ENCODE results near the gene GPS1. TPM values are rescaled to one million over a fixed set of nuclear protein-coding genes. Genes with fewer than 3 reads are reported as not detected.

The GPS1 gene
- total RNA-seq, 2 donors from 2014 or later = 112 to 114 TPM

DNA sequence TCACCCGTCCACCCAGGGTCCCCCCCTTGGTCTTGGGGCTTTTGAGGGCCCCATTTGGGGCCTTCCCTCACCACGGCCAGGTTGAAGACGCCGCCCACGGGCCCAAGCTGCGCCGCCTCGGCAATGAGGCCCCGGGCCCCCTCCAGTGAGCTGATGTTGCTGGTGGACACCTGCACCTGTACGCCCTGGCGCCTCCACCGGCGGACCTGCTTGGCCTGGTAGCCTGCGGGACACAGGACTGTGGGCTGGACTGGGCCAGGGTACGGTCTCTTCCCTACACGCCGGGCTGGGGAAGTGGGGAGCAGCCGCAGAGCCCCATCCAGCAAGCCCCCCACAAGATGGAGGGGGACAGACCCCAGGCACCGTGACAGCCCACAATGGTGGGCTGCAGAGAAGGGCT lies 30.8 kb downstream of the GPS1 start:
- no peaks in the 10 kb centered on the region for H3K36me3 Mint-ChIP-seq
- ATAC-seq (no peak), DNase-seq (ENCODE audit: low spot score) (no peak)
- H3K27me3 Mint-ChIP-seq = no peaks in the 10 kb centered on the region
- no peaks in the 10 kb centered on the region for H3K4me1 Mint-ChIP-seq (ENCODE audit: low read depth in 2 of 2)
- H3K27ac Mint-ChIP-seq = no peak overlapping the region
- H3K4me3 Mint-ChIP-seq = no peak overlapping the region
- H3K9me3 Mint-ChIP-seq = no peaks in the 10 kb centered on the region

DNA sequence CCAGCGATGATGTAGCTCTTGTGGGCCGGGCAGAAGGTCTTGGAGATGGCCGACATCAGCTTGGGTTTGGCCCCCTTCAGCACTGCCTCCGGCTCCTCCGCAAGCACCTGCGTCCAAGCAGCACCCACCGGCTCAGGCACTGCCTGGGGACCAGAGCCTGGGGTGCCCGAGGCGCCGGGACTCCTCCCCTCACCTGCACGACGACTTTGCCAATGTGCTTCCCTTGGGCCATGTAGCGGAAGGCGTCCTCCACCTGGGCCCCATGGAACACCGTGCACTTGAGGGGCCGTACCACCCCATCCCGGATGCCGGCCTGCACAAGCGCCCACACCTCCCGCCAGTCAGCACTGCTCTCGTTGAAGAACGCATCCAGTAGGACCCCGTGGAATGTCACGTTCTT lies 31.3 kb downstream of the GPS1 start:
- Mint-ChIP-seq H3K27me3 (no peaks in the 10 kb centered on the region), H3K4me3 (no peak overlapping the region), H3K27ac (no peak overlapping the region), H3K9me3 (no peaks in the 10 kb centered on the region), H3K36me3 (no peaks in the 10 kb centered on the region), H3K4me1 (ENCODE audit: low read depth in 2 of 2) (no peaks in the 10 kb centered on the region)
- ATAC-seq = no peak
- DNase-seq (ENCODE audit: low spot score) = no peak

DNA sequence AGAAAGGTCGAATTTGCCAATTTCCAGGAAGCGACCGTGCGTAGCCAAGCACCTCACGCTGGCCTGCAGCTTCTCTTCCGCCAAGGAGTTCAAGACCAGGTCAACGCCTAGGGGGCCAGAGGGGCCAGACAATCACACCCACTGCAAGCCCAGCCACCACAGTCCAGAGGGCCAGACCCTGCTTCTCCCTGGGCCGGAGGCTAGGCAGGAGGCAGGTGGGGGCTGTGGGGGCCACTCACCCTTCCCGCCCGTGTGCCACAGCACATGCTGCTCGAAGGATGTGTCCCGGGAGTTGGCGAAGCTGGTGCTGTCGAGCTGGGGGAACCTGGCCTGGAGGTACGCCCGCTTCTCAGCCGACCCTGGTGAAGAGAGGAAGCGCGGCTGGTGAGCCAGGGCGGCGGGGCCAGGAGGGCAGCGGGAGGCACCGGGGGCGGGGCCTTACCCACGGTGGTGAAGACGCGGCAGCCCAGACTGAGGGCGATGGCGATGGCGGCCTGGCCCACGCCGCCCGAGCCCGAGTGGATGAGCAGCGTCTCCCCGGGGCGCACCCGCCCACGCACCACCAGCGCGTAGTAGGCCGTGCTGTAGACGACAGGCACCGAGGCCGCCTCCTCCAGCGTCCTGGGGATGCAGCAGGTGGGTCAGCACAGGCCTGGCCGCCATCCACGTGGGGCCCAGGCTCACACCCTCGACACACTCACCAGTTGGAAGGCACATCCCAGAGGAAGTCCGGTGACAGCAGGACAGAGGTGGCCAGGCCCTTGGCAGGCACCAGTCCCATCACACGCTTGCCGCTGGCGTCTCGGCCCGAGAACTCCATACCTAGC lies 32.0 kb downstream of the GPS1 start:
- Mint-ChIP-seq H3K36me3 (no peaks in the 10 kb centered on the region), H3K27ac (no peak overlapping the region), H3K27me3 (no peaks in the 10 kb centered on the region), H3K9me3 (no peaks in the 10 kb centered on the region), H3K4me1 (ENCODE audit: low read depth in 2 of 2) (no peaks in the 10 kb centered on the region), H3K4me3 (no peak overlapping the region)
- no peak for DNase-seq (ENCODE audit: low spot score)
- peak in 1 of 2 donors; percentile 1 for ATAC-seq

DNA sequence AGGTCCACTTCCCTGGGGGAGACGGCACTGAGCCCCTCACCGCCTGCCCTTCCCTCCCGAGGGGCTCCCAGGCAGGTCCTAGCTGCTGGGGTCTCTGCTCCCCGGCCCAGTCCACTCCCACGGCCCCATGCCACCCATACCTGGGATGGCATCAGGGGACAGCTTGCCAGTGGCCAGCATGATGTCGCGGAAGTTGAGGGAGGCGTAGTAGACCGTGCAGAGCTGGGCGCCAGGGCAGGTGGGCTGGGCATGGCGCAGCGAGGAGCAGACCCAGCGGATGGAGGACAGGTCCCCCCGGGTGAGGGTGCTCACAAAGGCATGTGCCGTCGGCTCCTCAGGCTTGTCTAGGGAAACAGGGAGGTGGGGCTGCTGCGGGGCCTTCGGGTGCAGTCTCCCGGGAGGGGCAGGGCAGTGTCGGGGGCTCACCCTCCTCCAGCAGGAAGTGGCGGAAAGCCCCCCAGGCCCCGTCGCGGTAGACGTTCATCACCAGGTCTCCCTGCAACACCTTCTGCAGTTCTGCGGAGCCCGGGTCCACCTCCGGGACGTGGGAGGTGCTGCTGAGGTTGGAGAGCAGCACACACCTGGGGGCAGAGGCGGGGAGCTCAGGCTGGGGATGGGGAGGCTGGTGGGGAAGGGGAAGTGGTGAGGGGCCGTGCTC lies 32.8 kb downstream of the GPS1 start:
- ATAC-seq (no peak), DNase-seq (ENCODE audit: low spot score) (no peak)
- Mint-ChIP-seq H3K36me3 (no peaks in the 10 kb centered on the region), H3K27me3 (no peaks in the 10 kb centered on the region), H3K4me1 (ENCODE audit: low read depth in 2 of 2) (no peaks in the 10 kb centered on the region), H3K4me3 (no peak overlapping the region), H3K9me3 (no peaks in the 10 kb centered on the region), H3K27ac (no peak overlapping the region)

DNA sequence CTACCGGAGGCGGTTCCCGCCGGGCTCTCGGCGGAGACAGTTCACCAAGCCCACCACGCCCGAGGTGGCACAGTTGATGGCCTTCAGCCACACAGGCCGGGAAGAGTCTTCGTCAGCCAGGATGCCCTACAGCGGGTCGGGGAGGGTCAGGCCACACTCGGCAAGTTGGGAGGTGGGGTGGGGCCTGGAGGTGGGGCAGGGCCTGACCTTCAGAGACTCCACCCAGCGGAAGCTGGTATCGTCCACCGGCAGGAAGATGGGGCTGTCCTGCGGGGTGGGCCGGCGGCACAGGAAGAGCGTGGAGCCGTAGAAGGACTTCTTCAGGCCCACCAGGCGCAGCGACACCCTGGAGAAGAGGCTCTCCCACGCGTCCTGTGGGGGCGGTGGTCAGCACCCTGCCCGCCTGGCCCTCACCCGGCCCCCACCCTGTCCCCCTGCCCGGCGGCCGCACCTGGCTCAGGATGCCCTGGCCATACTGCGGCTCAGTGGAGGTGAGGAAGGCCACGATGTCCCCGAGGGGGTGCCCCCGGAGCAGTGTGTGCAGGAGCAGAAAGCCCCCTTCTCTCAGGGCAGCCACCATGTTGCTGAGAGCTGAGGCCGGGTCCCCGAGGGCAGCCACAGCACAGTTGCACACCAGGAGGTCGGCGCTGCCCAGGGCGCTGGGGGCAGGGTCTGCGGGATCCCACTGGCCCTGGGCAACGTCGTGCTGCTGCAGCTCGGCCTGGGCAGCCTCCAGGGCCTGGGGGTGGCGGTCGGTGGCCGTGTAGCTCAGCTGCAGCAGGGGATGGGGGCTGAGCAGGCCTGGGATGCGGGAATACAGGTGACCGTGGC lies 33.5 kb downstream of the GPS1 start:
- Mint-ChIP-seq H3K27me3 (no peaks in the 10 kb centered on the region), H3K4me3 (no peak overlapping the region), H3K4me1 (ENCODE audit: low read depth in 2 of 2) (no peaks in the 10 kb centered on the region), H3K9me3 (no peaks in the 10 kb centered on the region), H3K36me3 (no peaks in the 10 kb centered on the region), H3K27ac (no peak overlapping the region)
- ATAC-seq (no peak), DNase-seq (ENCODE audit: low spot score) (no peak)

DNA sequence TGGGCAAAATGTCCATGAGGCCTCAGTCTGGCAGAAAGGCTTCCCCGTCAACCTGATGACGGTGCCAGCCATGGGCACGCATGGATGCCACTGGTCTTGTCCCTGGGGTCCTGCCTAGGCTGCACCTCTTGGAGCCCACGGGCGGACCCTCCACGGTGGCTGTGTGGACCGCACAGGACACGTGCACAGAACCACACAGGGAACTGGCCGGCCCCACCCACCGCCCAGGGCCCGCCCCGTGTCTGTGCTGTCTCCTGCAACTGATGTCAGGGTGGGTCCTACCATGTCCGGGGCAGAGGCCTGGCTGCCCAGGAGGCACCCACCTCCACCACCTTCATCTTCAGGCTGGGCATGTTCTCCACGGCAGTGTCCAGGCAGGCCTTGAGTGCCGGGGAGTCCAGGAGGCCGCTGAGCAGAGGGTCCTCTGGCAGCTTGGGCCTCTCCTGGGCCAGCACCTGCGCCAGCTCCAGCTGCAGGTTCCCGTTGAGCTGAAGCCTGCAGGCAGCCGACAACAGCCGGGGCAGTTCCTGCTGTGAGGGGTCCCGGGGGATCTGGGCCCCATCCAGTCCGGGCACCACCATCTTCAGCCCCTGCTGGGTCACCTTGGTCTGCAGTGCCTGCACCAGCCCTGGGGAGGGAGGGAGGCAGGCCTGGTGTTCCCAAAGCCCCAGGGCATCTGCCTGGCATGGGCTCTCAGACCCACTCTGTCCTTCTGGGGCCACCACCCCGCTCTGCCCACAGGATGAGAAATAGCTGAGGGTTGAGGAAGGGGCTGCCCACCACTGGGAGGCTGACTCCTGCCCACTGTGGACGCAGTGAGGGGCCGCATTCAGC lies 34.5 kb downstream of the GPS1 start:
- no peak for ATAC-seq
- H3K4me3 Mint-ChIP-seq = no peak overlapping the region
- no peaks in the 10 kb centered on the region for H3K27me3 Mint-ChIP-seq
- no peak for DNase-seq (ENCODE audit: low spot score)
- no peaks in the 10 kb centered on the region for H3K4me1 Mint-ChIP-seq (ENCODE audit: low read depth in 2 of 2)
- H3K9me3 Mint-ChIP-seq = no peaks in the 10 kb centered on the region
- no peak overlapping the region for H3K27ac Mint-ChIP-seq
- H3K36me3 Mint-ChIP-seq = no peaks in the 10 kb centered on the region

DNA sequence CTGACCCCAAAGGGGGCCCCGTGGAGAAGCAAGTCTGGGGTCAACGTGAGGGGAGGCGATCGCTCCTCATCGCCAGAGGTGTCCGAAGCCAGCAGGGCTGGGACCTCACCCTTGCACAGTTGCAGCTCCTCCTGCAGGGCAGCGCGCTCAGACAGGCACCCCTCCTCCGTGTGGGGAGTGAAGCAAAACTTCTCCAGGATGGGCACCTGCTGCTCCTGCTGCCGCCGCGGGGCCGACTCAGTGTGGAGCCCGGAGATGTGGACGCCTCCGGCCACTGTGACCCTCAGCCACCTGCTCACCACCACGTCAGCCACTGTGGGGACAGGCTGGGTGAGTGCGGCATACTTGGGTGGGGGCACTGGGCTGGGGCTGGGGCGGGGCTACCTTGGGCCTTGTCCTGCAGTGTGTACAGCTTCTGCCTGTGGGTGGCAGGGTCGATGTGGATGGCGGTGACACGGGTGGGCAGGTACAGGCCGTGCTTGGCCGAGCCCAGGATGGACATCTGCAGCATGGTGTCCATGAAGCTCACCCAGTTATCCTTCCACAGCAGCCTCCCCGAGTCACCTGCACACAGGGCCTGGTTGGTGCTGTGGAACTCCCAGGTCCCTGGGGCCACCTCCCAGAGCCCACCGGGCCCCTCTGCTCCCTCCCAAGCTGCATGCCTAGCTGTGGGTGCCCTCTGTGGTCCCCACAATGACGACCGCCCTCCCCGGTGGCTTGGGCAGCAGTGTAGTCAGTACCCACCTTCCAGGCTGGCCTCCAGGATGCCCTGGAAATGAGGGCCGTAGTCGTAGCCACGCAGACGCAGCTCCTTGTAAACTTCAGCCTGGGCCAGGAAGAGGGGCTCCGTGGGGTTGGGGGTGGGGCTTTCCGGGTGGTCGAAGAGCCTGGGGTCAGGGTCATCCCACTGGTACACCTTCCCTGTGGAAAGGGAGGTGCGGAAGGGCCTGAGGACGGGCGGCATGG lies 35.5 kb downstream of the GPS1 start:
- ATAC-seq (no peak), DNase-seq (ENCODE audit: low spot score) (no peak)
- Mint-ChIP-seq H3K27me3 (no peaks in the 10 kb centered on the region), H3K4me3 (no peak overlapping the region), H3K9me3 (no peaks in the 10 kb centered on the region), H3K4me1 (ENCODE audit: low read depth in 2 of 2) (no peaks in the 10 kb centered on the region), H3K36me3 (no peaks in the 10 kb centered on the region), H3K27ac (no peak overlapping the region)

GRCh38 chr17:82087961-82088837 lies 36.5 kb downstream of the GPS1 start:
- Mint-ChIP-seq H3K27ac (no peak overlapping the region), H3K4me1 (ENCODE audit: low read depth in 2 of 2) (peaks cover 0 to under 1% of the 10 kb centered on the region in 2 donors), H3K9me3 (no peaks in the 10 kb centered on the region), H3K27me3 (no peaks in the 10 kb centered on the region), H3K36me3 (no peaks in the 10 kb centered on the region), H3K4me3 (no peak overlapping the region)
- no peak for DNase-seq (ENCODE audit: low spot score)
- no peak for ATAC-seq

GRCh38 chr17:82088838-82089722 lies 37.4 kb downstream of the GPS1 start:
- Mint-ChIP-seq H3K36me3 (no peaks in the 10 kb centered on the region), H3K27me3 (no peaks in the 10 kb centered on the region)

GRCh38 chr17:82089723-82090548 lies 38.2 kb downstream of the GPS1 start:
- DNase-seq (ENCODE audit: low spot score) = no peak
- H3K4me3 Mint-ChIP-seq = no peak overlapping the region
- H3K4me1 Mint-ChIP-seq (ENCODE audit: low read depth in 2 of 2) = peaks cover 0 to 2% of the 10 kb centered on the region in 2 donors
- H3K27me3 Mint-ChIP-seq = no peaks in the 10 kb centered on the region
- ATAC-seq = peak in 1 of 2 donors; percentile 1
- no peaks in the 10 kb centered on the region for H3K9me3 Mint-ChIP-seq
- no peak overlapping the region for H3K27ac Mint-ChIP-seq
- H3K36me3 Mint-ChIP-seq = no peaks in the 10 kb centered on the region

More at GRCh38 chr17:82088838-82089722, 37.4 kb downstream of the GPS1 start:
- H3K4me3 Mint-ChIP-seq = no peak overlapping the region
- no peak for ATAC-seq
- H3K27ac Mint-ChIP-seq = no peak overlapping the region
- no peak for DNase-seq (ENCODE audit: low spot score)
- peaks cover 0 to 2% of the 10 kb centered on the region in 2 donors for H3K4me1 Mint-ChIP-seq (ENCODE audit: low read depth in 2 of 2)
- no peaks in the 10 kb centered on the region for H3K9me3 Mint-ChIP-seq
